Central memory CD8-positive, alpha-beta T cell (primary cell): ENCODE results near the gene SEC14L1.

Source experiments
- ATAC-seq: fragments of 150-1000 bp; cut with Tn5 transposase; replicated peaks from 2 replicates; pipeline ENCODE4 v1.10.0; 2022; ENCODE audit warnings: mild to moderate bottlenecking, moderate FRiP score, moderate number of reproducible peaks; ENCODE audit not compliant: poor library complexity, severe bottlenecking; ENCODE audit errors: extremely low read depth
- DNase-seq, 2 donors: peaks; one replicate each; pipeline ENCODE4 v3.0.0; 2021; ENCODE audit warnings: low spot score in 2 of 2
- H3K27ac Mint-ChIP-seq: one replicate; pipeline ENCODE4 v1.8.0; 2022; ENCODE audit warnings: low read depth, mild to moderate bottlenecking, moderate library complexity, mixed read lengths
- H3K27me3 Mint-ChIP-seq: one replicate; pipeline ENCODE4 v1.8.0; 2022; ENCODE audit warnings: mixed read lengths
- H3K36me3 Mint-ChIP-seq: one replicate; pipeline ENCODE4 v1.8.0; 2022; ENCODE audit warnings: mild to moderate bottlenecking, moderate library complexity, mixed read lengths; ENCODE audit not compliant: insufficient read depth
- H3K4me1 Mint-ChIP-seq: one replicate; pipeline ENCODE4 v1.8.0; 2022; ENCODE audit warnings: mixed read lengths
- H3K4me3 Mint-ChIP-seq: one replicate; pipeline ENCODE4 v1.8.0; 2022; ENCODE audit warnings: mild to moderate bottlenecking, moderate library complexity, mixed read lengths
- H3K9me3 Mint-ChIP-seq: one replicate; pipeline ENCODE4 v1.8.0; 2022; ENCODE audit warnings: mixed read lengths

SEC14L1 gene

DNA sequence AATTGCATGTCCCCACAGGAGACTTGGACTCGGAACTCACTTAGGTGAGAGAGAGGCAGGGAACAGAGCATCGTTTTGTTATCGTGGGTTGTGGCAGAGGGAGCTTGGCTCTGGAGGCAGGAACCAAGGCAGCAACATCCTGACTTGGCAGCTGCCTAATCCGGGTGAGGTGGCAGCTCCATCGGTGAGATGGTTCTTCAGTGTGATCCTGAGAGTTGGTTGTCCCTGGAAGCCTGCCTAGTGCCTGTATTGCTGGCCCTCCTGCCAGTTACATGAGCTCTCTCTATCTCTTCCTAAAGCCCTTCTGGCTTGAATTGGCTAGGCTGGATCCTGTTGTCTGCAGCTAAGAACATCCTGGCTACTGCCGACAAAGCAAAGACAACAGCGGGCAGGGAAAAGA lies 19.9 kb upstream of the SEC14L1 start:
- ATAC-seq (no peak), DNase-seq (no peak)
- H3K27me3 Mint-ChIP-seq: no peaks in the 10 kb centered on the region
- no peak overlapping the region for H3K27ac Mint-ChIP-seq
- peaks cover 2% of the 10 kb centered on the region for H3K36me3 Mint-ChIP-seq
- no peaks in the 10 kb centered on the region for H3K4me1 Mint-ChIP-seq
- no peaks in the 10 kb centered on the region for H3K9me3 Mint-ChIP-seq
- H3K4me3 Mint-ChIP-seq: no peak overlapping the region

DNA sequence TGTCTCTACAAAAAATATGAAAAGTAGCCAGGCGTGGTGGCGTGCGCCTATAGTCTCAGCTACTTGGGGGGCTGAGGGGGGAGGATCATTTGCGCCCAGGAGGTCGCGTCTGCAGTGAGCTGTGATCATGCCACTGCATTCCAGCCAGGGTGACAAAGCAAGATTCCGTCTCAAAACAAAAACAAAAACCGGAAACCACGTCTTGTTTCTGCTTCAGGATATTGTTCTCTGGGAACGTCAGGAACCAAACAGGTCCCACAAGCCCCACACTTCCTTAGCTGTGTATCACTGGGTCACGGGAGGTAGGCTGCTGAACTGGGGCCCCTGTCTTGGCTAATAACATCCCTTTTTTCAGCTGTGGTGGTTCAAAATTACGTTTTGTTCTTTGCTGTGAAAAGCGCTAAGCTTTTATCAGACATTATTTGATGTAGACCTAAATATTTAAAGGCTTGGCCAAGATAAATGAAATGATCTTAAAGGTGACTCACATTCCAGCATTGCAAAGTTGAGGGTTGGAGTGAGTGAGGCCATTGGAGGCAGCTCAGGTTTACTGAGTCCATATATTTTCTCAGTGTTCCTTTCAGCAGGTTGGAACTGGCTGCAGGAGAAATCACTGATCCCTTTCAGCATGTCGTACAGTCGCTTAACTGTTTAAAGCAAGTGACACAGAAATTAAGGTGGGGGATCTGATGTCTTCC lies 16.4 kb upstream of the SEC14L1 start:
- DNase-seq: no peak
- no peak overlapping the region for H3K4me3 Mint-ChIP-seq

DNA sequence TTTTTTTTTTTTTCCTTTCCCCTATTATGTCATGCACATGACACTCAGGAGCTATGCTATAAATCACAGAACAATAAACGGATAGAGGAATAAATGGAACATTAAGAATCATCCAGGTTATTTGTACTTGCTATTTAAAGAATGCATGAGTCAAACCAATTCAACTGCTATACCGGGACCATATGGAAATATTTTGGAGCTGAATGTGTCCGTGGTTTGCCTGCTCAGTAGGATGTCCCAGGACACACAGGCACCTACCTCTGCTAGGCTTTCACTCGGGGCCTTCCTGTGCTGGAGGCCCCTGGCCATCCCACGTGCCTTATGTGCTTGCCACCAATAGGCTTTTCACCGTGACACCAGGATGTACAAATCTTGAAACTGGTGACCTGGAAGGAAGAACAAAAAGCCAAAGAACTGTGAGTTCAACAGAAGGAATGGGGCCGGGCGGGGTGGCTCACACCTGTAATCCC lies 15.3 kb upstream of the SEC14L1 start:
- H3K9me3 Mint-ChIP-seq: no peaks in the 10 kb centered on the region
- H3K27me3 Mint-ChIP-seq: no peaks in the 10 kb centered on the region
- ATAC-seq (no peak), DNase-seq (no peak)
- peaks cover 13% of the 10 kb centered on the region for H3K4me1 Mint-ChIP-seq
- H3K36me3 Mint-ChIP-seq: peaks cover 4% of the 10 kb centered on the region
- no peak overlapping the region for H3K4me3 Mint-ChIP-seq
- H3K27ac Mint-ChIP-seq: no peak overlapping the region

More for the DNA sequence above, 16.4 kb upstream of the SEC14L1 start:
- Mint-ChIP-seq H3K4me1 (peaks cover 13% of the 10 kb centered on the region), H3K9me3 (no peaks in the 10 kb centered on the region), H3K27me3 (no peaks in the 10 kb centered on the region), H3K27ac (no peak overlapping the region), H3K36me3 (peaks cover 4% of the 10 kb centered on the region)
- ATAC-seq: no peak

DNA sequence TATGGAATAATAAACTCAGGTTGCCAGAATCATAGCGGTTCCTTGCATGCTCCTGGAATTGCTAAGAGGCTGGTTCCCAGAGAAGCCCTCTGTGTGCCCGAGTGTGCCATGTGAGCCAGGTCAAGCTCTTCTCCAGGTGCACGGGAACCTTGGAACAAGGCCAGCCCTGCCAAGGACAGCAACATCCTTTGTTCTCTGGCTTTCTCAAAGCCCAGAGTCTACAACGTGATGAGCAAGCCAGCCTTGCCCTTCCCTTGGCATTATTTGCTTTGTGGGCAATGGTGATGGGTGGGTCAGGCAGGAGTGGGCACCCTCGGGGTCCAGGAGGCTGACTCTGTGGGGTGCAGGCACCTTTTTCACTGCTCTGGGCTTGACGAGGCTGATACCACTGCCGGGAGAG lies 14.2 kb upstream of the SEC14L1 start:
- Mint-ChIP-seq H3K27me3 (no peaks in the 10 kb centered on the region), H3K4me3 (no peak overlapping the region), H3K9me3 (no peaks in the 10 kb centered on the region), H3K36me3 (peaks cover 4% of the 10 kb centered on the region), H3K27ac (no peak overlapping the region), H3K4me1 (peaks cover 13% of the 10 kb centered on the region)
- DNase-seq: no peak
- no peak for ATAC-seq

DNA sequence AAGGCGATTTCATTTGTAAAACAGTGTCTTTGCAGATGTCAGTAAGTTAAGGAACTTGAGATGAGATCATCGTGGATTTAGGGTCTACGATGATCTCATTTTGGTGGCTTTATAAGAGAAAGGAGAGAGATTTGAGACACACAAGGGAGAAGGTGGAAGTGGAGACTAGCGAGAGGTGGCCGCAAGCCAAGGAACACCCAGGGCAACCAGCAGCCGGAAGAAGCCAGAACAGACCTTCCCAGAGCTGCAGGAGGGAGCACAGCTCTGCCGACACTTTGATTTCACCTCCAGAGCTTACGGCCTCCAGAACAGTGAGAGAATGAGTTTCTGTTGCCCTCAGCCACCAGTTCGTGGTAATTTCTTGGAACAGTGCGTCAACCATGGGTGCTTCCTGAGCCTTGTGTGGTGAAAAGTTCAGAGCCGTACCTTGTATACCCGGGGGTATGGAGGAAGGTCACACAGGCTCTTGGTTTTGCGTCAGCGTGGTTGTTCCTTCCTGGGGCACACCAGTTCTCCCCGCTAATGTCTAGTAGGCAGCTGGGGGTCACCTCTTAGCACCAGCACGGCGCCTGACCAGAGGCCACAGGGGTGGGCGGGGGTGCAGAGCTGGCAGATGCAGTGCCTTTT lies 12.9 kb upstream of the SEC14L1 start:
- peaks cover 13% of the 10 kb centered on the region for H3K4me1 Mint-ChIP-seq
- peak; percentile 42 to 77 for DNase-seq
- H3K4me3 Mint-ChIP-seq: peak overlapping the region; percentile 46
- ATAC-seq: peak; percentile 92
- peak overlapping the region; percentile 73 for H3K27ac Mint-ChIP-seq
- no peaks in the 10 kb centered on the region for H3K9me3 Mint-ChIP-seq
- peaks cover 4% of the 10 kb centered on the region for H3K36me3 Mint-ChIP-seq
- H3K27me3 Mint-ChIP-seq: no peaks in the 10 kb centered on the region

DNA sequence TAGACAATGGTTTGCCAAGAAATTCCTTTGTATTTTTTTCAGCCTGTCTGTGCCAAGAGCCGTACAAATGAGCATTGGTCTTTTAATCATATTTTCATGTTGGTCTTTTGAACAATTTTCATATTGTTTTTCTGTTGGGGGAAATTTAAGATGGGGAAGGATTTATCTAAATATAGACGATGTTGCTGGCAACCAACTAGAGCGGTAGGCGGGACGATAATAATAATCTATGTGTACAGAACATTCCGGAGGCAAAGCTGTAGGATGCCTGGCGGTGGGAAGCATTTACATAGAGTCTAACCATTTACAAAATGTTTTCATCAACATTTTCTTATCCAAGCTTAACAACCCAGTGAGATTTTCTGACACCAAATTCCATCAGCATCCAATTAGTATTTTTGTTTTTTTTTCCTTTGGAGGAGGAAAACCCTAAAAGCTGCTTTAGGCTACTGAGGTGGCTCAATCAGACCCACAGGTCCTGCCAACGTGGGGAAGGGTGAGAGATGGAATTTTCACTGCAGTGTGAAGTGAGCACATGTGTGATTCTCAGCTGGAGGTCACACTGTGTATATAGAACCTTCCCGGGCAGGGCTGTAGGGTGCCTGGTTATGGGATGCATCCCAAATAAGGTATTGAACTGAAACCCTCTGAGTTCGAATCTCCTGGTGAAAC lies 11.7 kb upstream of the SEC14L1 start:
- Mint-ChIP-seq H3K4me3 (no peak overlapping the region), H3K36me3 (peaks cover 5% of the 10 kb centered on the region), H3K27ac (peak overlapping the region; percentile 73), H3K4me1 (peaks cover 13% of the 10 kb centered on the region), H3K9me3 (no peaks in the 10 kb centered on the region), H3K27me3 (no peaks in the 10 kb centered on the region)
- ATAC-seq (no peak), DNase-seq (no peak)

DNA sequence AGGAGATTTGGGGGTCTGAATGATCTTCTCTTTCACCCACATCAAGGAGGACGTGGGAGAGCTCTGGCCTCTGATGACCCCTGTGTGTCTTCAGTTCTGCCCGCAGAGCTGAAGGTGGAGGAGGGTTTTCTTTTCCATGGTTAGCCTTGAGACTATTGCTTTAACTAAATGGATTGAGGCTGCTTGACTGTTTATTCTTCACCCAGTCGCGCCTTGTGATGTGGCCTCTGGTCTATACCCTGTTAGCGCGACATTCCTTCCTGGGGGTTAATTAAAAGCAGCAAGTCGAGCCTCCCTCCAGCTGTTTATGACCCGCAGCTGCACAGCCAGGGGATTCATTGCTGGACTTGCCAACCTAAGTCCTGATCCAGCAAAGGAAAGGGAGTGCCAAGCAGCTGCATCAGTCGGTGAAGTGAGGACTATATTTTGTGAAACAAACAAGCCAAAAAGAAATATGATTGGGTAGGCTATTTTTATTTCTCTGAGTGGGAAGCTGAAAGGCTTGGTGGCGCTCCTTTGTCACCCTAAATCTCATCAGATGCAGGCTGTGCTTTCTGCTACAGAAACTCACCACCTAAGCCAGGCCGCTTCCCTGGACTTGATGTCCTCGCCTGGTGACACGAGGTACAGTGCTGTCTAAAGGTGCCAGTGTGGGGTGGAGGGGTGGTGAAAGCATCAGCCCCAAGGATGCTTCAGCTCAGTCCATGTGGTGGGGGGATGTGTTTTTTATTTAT lies 11.0 kb upstream of the SEC14L1 start:
- Mint-ChIP-seq H3K9me3 (no peaks in the 10 kb centered on the region), H3K27me3 (no peaks in the 10 kb centered on the region), H3K4me3 (no peak overlapping the region), H3K27ac (no peak overlapping the region), H3K36me3 (peaks cover 5% of the 10 kb centered on the region), H3K4me1 (peaks cover 13% of the 10 kb centered on the region)
- no peak for DNase-seq
- ATAC-seq: no peak

DNA sequence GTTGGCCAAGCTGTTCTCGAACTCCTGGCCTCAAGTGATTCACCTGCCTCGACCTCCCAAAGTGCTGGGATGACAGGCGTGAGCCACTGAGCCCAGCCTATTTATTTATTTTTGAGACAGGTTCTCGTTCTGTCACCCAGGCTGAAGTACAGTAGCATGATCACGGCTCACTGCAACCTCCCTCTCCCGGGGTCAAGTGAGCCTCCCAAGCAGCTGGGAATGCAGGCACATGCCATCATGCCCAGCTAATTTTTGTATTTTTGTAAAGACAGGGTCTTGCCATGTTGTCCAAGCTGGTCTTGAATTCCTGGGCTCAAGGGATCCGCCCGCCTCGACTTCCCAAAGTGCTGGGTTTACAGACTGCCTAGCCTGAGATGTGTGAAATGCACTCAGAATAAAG lies 10.2 kb upstream of the SEC14L1 start:
- H3K9me3 Mint-ChIP-seq: no peaks in the 10 kb centered on the region
- no peak overlapping the region for H3K4me3 Mint-ChIP-seq
- H3K4me1 Mint-ChIP-seq: peaks cover 13% of the 10 kb centered on the region
- ATAC-seq: no peak
- no peak overlapping the region for H3K27ac Mint-ChIP-seq
- no peak for DNase-seq
- H3K27me3 Mint-ChIP-seq: no peaks in the 10 kb centered on the region
- H3K36me3 Mint-ChIP-seq: peaks cover 7% of the 10 kb centered on the region

DNA sequence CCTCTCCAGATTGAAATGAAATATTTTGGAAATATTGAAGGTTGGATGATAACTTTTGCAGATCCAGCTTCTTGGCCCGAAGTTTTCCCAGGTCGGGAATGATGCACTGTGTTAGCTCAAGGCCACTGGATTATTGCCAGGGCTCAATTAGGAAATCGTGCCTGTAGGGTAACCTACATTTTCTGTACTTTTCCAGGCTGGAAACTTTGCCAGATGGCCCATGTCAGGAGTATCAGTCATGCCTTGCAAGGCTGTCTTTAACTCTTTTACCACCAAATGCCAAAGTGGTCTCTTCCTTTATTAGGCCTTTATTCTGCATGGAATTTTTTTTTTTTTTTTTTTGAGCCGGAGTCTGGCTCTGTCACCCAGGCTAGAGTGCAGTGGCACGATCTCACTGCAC lies 8.9 kb upstream of the SEC14L1 start:
- no peak for ATAC-seq

DNA sequence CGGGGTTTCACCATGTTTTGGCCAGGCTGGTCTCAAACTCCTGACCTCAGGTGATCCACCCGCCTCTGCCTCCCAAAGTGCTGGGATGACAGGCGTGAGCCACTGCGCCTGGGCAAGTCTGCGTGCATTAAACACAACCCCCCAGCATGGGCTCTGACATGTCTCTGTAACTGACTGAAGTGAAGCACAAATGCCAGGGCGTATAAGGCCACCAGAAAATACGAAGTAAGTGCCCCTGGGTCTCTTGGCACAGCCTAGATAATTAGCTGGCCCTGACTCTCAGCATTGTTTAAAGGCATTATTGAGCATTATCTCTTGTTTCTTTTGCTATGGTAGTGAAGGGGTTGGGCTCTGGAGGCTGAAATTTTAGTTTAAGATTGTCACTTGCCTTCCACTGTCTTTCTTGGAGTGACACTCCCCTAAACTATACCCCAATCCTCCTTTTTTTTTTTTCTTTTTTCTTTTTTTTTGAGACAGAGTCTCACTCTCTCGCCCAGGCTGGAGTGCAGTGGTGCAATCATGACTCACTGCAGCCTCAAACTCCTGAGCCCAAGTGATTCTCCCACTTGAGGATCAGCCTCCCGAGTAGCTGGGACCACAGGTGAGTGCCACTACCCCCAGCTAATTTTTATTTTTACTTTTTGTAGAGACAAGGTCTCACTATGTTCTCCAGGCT lies 8.2 kb upstream of the SEC14L1 start:
- Mint-ChIP-seq H3K27ac (no peak overlapping the region), H3K36me3 (peaks cover 7% of the 10 kb centered on the region), H3K4me1 (peaks cover 13% of the 10 kb centered on the region), H3K27me3 (no peaks in the 10 kb centered on the region), H3K4me3 (no peak overlapping the region), H3K9me3 (peaks cover under 1% of the 10 kb centered on the region)
- no peak for DNase-seq
- no peak for ATAC-seq

More for the DNA sequence above, 8.9 kb upstream of the SEC14L1 start:
- Mint-ChIP-seq H3K27ac (no peak overlapping the region), H3K36me3 (peaks cover 7% of the 10 kb centered on the region), H3K9me3 (no peaks in the 10 kb centered on the region), H3K27me3 (no peaks in the 10 kb centered on the region), H3K4me1 (peaks cover 13% of the 10 kb centered on the region), H3K4me3 (no peak overlapping the region)
- DNase-seq: no peak

DNA sequence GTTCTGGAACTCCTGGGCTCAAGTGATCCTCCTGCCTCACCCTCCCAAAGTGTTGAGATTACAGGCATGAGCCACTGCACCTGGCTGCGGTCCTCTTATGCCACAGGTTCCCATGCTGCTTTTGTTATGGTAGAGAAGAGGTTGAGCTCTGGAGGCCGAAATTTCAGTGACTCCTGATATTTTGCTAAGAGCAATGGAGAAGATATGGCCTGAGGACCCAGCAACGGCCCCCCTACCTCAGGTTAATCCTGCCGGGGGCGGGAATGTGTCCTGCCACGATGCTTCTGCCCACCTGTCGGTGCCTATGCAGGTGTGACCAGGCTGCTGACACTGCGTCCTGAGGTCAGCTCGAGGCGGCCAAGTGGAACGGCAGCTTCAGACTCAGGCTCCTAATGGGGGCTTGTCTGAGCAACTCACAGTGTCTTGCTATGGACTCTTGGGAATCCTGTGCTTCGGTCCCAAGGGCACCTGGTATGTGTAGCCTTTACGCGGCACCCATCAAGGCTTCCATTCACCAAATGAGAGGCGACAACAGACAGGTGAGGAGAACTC lies 7.6 kb upstream of the SEC14L1 start:
- Mint-ChIP-seq H3K9me3 (peaks cover 5% of the 10 kb centered on the region), H3K36me3 (peaks cover 4% of the 10 kb centered on the region), H3K4me3 (no peak overlapping the region), H3K27me3 (no peaks in the 10 kb centered on the region), H3K4me1 (peaks cover 13% of the 10 kb centered on the region), H3K27ac (no peak overlapping the region)
- ATAC-seq (no peak), DNase-seq (no peak)

DNA sequence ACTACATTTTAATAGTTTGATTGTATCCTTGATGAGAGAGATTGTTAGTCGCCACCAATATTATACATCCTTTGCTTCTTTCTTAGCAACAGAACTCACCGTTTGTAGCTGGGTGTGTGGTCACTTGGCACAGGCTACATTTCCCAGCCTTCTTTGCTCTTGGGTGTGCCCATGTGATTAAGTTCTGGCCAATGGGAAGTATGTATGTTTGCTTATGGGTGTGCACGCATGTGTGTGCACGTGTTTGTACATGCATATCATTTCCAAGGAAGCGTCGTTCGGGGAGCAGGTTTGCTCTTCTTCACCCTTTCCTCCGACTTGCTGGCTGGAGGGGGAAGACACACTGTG lies 4.4 kb upstream of the SEC14L1 start:
- Mint-ChIP-seq H3K4me3 (no peak overlapping the region), H3K27ac (peak overlapping the region; percentile 58)

More for the DNA sequence above, 4.4 kb upstream of the SEC14L1 start:
- Mint-ChIP-seq H3K9me3 (peaks cover 5% of the 10 kb centered on the region), H3K27me3 (no peaks in the 10 kb centered on the region), H3K4me1 (peaks cover 14% of the 10 kb centered on the region), H3K36me3 (peaks cover 10% of the 10 kb centered on the region)
- DNase-seq (no peak), ATAC-seq (no peak)
